ENCODE data around the gene CATSPER1.
"Not testable (repeated sequence)": the region's sequence is repeated elsewhere in the genome, so short reads cannot be mapped to it uniquely, and the experiment has no call there.

The CATSPER1 gene

DNA sequence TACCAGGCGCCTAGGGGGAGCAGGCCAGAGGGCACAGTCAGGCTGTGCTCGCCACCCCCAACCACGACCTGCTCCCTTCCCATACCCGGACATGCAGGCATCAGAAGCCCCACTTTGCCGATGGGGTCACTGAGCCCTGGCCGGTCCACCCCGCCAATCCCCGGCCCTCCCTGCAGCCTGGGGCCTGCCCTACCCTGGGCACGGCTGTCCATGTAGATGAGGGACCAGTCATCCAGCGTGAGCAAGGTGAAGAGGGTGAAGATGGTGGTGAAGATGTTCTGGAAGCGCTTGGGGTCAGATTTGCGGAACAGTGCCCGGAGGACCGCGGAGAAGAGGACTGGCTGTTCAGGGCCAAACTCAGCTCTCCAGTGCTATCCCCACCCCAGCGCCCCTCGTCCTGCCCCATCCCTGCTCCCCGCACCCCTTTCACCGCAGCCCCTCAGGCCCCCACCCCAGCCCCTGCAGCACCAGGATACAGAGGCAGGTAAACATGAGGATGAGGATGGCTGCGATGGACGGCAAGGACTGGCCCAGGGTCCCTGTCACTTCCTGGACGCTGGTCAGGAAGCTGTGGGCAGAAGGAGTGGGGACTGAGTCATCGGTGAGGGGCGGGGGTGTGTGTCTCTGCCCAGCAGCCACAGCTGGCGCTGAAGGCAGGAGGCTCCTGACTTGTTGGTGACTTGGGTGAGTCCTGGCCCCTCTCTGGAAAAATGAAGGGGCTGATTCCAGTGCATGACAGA lies 5.5 kb downstream of the CATSPER1 start:
- DNase-seq: peak; percentile 71 to 79

DNA sequence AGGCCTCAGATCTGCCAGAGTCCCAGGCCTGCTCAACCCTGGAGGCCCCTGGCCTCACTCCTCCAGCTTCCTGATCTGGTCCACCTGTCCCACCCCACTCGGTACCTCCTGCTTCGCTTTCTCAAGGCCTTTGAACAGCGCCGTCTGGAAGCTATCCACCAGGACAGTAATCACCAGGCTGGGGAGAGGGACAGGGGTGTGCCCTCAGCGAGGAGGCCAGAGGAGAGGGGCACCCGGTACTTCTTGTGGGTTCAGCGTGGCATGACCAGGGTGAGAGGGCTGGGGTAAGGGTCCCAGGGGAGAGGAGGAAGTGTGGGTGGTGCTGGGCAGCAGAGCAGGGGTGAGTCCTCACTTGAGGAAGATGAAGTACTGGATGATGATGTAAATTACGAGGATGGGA lies 6.1 kb downstream of the CATSPER1 start:
- DNase-seq: no peak

- no peak for DNase-seq
Observed at GRCh38 chr11:66017321-66017720, 9.0 kb downstream of the CATSPER1 start.

GRCh38 chr11:66016793-66017177 lies 9.5 kb downstream of the CATSPER1 start:
- DNase-seq: no peak

- no peak for DNase-seq
Observed at GRCh38 chr11:66015936-66016792, 10.1 kb downstream of the CATSPER1 start.

GRCh38 chr11:66015454-66015881 lies 10.8 kb downstream of the CATSPER1 start:
- DNase-seq: no peak

- DNase-seq: no peak
Observed at GRCh38 chr11:66014804-66015453, 11.3 kb downstream of the CATSPER1 start.

- no peak for DNase-seq
Observed at GRCh38 chr11:66013762-66014100, 12.5 kb downstream of the CATSPER1 start.

- DNase-seq: peak; percentile 77 to 78
Observed at GRCh38 chr11:66012946-66013761, 13.1 kb downstream of the CATSPER1 start.

DNA sequence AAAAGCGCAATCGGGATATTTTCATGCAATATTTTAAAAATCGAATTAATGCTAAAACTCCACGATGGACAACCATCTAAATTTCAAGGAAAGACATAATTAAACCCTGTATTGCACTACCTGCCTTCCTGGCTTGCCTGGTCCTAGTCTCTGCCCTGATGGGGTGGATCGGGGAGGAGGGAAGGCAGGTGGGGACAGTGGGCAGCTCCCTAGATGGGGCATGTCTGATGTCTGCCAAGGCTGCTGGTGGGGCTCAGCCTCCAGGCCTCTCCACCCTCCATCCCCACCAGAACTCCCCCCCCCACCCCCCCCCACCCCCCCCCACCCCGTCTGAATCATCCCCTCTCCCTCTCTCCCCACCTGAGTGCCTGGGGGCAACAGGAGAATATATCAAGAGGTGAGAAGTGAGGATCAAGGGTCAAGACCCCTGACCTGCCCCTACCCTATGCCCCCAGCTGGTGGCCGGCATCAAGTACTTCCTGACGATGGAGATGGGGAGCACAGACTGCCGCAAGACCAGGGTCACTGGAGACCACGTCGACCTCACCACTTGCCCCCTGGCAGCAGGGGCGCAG lies 13.8 kb downstream of the CATSPER1 start:
- no peak for DNase-seq

- no peak for DNase-seq
Observed at GRCh38 chr11:66011785-66012303, 14.4 kb downstream of the CATSPER1 start, which contains the start of gene CST6. TSS of gene CST6 (plus strand) at chr11:66012008. CDS start at chr11:66012045, 37 bp downstream.

DNA sequence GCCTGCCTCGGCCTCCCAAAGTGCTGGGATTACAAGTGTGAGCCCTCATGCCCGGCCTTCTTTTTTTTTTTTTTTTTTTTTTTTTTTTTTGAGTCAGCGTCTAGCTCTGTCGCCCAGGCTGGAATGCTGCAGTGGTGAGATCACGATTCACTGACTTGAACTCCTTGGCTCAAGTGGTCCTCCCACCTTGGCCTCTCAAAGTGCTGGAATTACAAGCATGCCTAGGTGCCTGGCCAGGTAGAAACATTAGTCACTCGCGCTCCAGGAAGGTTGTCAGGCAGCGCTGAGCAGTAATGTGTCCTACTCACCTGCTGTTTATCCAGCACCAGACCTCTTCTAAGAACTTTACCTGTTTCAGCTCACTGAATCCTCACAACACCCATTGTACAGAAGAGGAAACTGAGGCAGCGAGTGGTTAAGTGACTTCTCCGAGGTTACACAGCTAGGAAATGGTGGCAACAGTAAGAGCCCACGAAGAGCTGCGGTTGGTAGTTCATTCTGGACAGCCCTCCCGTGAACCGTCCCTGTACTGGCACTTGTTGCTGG lies 15.0 kb downstream of the CATSPER1 start:
- DNase-seq: no peak

GRCh38 chr11:66010036-66010435 lies 16.2 kb downstream of the CATSPER1 start:
- not testable (repeated sequence) for DNase-seq

DNA sequence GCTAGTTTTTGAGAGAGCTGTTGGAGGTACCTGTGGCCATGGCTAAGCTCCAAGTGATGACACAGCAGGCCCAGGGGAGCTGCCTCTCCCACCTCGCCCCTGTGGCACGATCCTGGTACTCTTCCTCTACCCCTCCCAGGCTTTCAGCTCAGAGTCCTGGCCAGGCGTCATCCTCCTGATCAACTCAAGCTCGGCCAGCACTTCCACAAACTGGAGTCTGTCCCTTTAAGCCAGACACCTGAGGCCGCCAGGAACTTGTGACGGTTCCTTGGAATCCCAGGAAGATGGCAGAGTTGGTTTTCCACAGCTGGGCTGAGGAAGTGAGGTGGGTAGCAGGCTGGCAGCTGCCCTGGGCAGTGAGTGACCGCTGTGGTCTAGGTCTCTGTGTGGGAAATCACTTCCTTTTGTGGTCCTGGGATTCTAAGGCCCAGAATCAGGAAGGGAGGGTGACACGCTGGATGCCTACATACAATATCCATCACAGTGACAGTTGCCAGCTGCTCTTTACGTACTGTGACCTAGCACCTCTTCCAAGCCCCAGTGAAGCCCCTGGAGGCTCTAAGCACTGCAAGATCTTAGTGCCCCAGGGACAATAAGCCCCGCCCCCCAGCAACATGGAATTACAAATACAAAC lies 17.7 kb downstream of the CATSPER1 start:
- DNase-seq: peak in 1 of 2 donors; percentile 18

DNA sequence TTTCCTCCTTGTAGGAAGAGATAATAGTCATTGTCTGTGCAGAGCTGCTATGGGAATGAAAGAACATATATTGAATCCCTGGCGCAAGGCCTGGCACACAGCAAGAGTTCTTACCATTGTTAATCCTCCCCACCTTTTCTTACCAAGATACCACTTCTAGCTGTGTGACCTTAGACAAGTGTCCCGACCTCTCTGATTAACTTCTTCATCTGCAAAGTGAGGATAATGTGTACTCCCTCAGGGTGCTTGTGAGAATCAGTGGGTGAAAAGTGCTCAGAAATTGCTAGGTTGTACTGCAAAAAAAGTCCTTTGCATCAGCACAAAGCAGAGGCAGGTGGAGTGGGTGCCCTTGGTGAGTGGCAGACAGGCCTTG lies 18.2 kb downstream of the CATSPER1 start:
- no peak for DNase-seq

GRCh38 chr11:66007201-66007634 lies 19.1 kb downstream of the CATSPER1 start:
- DNase-seq: no peak

GRCh38 chr11:66006891-66007176 lies 19.4 kb downstream of the CATSPER1 start:
- no peak for DNase-seq

DNA sequence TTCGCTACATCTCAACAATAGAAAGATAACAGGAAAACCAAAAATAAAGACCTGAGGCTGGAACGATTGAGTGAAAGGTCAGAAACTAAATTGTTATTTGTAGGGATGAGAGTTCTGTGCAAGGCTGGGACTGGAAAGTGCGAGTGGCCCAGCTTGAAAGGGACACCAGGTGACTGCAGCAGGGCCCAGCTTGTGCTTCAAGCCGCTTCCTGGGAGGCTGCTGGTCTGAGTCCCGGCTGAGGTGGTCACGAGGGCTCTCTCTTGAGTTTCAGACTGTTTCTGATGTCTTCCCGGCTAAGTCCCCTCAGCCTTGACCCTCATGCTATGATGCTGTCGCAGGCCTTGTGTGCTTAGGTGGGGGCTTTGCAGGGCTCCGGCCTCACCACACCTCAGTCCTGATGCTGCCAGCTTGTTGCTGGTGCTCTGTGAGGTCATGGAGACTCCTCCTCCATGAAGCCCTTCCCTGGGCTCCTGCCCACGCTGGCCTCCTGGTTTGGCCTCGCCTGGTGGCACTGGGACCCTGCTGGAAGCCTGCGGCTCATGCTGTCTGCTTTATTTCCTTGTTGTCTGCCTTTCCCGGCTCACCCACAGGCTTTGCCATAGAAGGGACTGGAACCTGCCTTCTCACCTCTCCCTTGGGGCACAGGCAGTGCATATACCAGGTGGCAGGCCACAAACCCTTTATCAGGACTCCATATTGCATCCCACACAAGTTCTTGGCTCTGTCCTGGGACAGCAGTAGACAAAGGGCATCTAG lies 20.0 kb downstream of the CATSPER1 start:
- no peak for DNase-seq

DNA sequence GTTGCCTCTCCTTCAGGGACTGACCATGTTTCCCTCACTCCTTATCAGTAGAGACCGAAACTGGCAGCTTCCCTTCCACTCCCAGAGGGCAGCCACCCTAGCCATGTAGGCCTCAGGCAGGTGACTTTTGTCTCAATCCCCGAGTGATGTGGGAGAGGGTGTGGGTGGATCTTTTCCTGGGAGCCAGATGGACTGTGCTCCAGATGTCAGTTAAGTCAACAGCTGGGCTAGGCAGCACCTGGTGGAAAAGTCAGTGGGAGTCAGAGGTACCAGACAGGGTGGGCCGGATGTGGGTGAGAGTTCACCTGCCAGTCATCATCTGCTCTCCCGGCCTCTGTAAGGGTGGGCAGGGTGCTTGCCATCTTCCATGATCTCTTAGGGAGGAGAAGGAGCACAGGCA lies 22.1 kb downstream of the CATSPER1 start:
- DNase-seq: no peak

GRCh38 chr11:66003291-66003690 lies 23.0 kb downstream of the CATSPER1 start:
- DNase-seq: no peak

All from inflammatory macrophage treated with lipopolysaccharide for 1 hour (primary cell).